Left colon (tissue), 2 donors: Measurements from ENCODE around the gene RCL1. TPM values are rescaled to one million over a fixed set of nuclear protein-coding genes. Genes with fewer than 3 reads are reported as not detected.
A peak's percentile ranks its signal among the peaks of the same experiment; 100 is the strongest.
"Not testable (repeated sequence)": the region's sequence is repeated elsewhere in the genome, so short reads cannot be mapped to it uniquely, and the experiment has no call there.

Experiments
- ATAC-seq: fragments of 200-7000 bp; cut with Tn5 transposase; one replicate; pipeline ENCODE4 v1.9.1; 2020; ENCODE audit warnings: mild to moderate bottlenecking, moderate library complexity
- DNase-seq, 2 donors: peaks; one replicate each; pipeline ENCODE4 v3.0.0-alpha.2; 2020
- intact Hi-C, 2 donors: fragments of 100-400 bp; cut with DNase I in 1 of 2; cut with micrococcal nuclease in 1 of 2; formaldehyde crosslinking; loops; one replicate each; pipeline versions ENCODE4 v1.11.2 to v1.14.0; 2022; cut with DNase I, micrococcal nuclease
- total RNA-seq, 2 donors: library from RNA; stranded (reverse); fragmentation: NEBNext Ultra II Directional; extraction: Animal tissue kit (Norgen Biotek cat#: 25700); gene quantifications; one replicate each; pipeline ENCODE4 v1.2.1, GENCODE V29; 2021
- donor health status: DM: no; HTN: no; CAD: no.
- donor health status: DM: yes; HTN: yes; CAD: no.

RCL1 gene
- total RNA-seq, 2 donors from 2014 or later = 9.3 to 10.6 TPM

- no peak for ATAC-seq
- intact Hi-C loops = no loop called here
- DNase-seq = no peak
These were observed 68.4 kb downstream of the RCL1 start for GRCh38 chr9:4861145-4861544.

- intact Hi-C loops = no loop called here
- no peak for ATAC-seq
- no peak for DNase-seq
These were observed 69.2 kb downstream of the RCL1 start for GRCh38 chr9:4861736-4862451.

DNA sequence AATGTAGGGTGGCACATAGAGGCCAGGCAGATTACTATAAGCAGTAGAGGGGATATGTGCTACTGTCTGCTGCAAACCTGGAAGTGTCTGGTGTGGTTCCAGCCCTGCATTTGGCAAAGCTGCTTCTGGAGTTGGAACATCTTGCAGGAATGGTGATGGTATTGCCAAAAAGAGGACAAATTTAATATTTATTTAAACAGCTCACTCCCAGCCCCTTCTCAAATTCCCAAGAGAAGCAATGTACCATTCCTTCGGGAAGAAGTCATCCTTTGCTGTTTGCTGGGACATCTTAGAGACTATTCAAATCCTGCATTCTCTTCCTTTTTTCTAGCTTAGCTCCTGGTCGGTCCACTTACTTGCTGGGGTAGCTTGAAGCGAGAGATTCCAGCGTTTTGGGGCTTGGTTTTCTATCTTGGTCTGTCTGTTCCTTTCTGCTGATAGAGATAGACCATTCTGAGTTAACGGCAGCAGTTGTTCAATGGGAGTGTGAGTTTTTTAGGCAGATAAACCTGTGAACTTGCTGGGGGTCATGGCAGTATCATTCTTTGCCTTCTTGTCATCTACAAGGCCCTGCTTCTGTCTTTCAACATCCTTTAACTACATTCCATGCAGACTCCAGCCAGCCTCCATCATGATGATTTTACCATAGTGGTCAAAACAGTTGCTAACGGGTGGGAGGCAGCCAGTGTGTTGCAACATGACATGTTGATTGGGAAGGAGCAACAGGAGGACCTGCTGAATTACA, 69.9 kb downstream of the RCL1 start:
- intact Hi-C loops = no loop called here
- ATAC-seq = no peak
- no peak for DNase-seq

- ATAC-seq = no peak
These were observed 71.5 kb downstream of the RCL1 start for GRCh38 chr9:4864234-4864661.

GRCh38 chr9:4864698-4865097, 72.0 kb downstream of the RCL1 start:
- DNase-seq = no peak
- ATAC-seq = no peak
- intact Hi-C loops = no loop called here

More at GRCh38 chr9:4864234-4864661, 71.5 kb downstream of the RCL1 start:
- intact Hi-C loops = no loop called here
- no peak for DNase-seq

DNA sequence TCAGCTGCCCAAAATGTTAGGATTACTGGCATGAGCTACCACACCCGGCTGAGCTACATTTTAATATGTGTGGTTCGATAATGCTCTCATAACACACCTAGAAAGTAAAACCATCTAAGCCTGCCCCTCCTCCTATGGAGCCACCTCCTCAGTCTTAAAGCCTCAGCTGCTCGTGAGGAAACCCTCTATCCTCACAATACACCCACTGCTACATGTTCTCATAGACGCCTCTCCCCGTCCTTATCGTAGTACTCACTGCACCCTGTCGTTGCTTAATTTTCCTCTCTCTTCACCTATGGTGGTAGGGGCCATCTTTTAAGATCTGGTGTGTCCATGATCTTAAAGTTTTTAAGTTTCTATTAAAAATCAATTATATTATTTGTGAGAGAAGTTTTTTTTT, 72.9 kb downstream of the RCL1 start:
- no peak for ATAC-seq

GRCh38 chr9:4866239-4866969, 73.7 kb downstream of the RCL1 start:
- intact Hi-C loops = no loop called here
- ATAC-seq = no peak
- no peak for DNase-seq

More for the DNA sequence above, 72.9 kb downstream of the RCL1 start:
- intact Hi-C loops = no loop called here
- no peak for DNase-seq

GRCh38 chr9:4873066-4873465, 80.3 kb downstream of the RCL1 start:
- ATAC-seq = no peak
- no peak for DNase-seq
- intact Hi-C loops = no loop called here

- DNase-seq = no peak
- no peak for ATAC-seq
- intact Hi-C loops = no loop called here
These were observed 82.8 kb downstream of the RCL1 start for GRCh38 chr9:4875559-4875958.

- intact Hi-C loops = no loop called here
- ATAC-seq = no peak
- no peak for DNase-seq
These were observed 86.4 kb downstream of the RCL1 start for GRCh38 chr9:4879115-4879558.

- ATAC-seq = no peak
- no peak for DNase-seq
- intact Hi-C loops = no loop called here
These were observed 90.7 kb downstream of the RCL1 start for GRCh38 chr9:4883326-4883873.

- ATAC-seq = no peak
- intact Hi-C loops = no loop called here
- no peak for DNase-seq
These were observed 94.0 kb downstream of the RCL1 start for GRCh38 chr9:4886698-4887097.

GRCh38 chr9:4887556-4887955, 94.8 kb downstream of the RCL1 start:
- ATAC-seq = no peak
- DNase-seq = no peak
- intact Hi-C loops = no loop called here

- DNase-seq = no peak
- no peak for ATAC-seq
- intact Hi-C loops = no loop called here
These were observed 97.5 kb downstream of the RCL1 start for GRCh38 chr9:4890242-4890641.

GRCh38 chr9:4890929-4891328, 98.2 kb downstream of the RCL1 start:
- intact Hi-C loops = no loop called here
- DNase-seq (no peak), ATAC-seq (peak; percentile 83)

- intact Hi-C loops = no loop called here
- DNase-seq = no peak
- peak; percentile 68 for ATAC-seq
These were observed 98.9 kb downstream of the RCL1 start for GRCh38 chr9:4891674-4892073.

DNA sequence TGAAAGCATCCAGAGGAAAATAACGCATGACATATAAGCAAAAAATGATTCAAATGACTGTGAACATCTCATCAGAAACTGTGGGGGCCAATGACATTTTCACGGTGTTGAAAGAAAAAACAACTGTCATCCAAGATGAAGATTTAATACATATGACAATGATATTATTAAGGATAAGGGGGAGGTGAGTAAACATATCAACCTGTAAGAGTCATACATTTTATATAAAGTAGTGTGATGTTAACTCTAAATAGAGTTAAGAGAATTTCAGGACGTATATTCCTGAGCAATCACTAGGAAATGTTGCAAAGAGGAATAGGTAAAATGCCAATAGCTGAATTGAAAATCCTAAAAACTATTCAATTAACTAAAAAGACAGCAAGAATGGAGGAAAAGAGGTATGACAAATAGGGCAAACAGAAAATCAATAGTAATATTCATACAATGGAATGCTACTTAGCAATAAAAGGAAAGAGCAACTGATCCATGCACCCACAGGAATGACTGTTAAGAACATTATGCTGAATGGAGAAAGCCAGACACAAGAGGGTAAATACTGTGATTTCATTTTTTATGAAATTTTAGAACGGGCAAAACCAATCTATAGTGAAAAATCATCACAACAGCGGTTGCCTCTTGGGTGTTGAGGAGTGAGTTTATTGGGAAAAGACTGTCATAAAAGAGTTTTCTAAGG, 99.9 kb downstream of the RCL1 start:
- intact Hi-C loops = no loop called here
- no peak for ATAC-seq

GRCh38 chr9:4894076-4894475, 101.3 kb downstream of the RCL1 start:
- DNase-seq = no peak
- no peak for ATAC-seq
- intact Hi-C loops = no loop called here

More for the DNA sequence above, 99.9 kb downstream of the RCL1 start:
- no peak for DNase-seq

- ATAC-seq, DNase-seq, intact Hi-C loops: not testable (repeated sequence)
These were observed 107.1 kb downstream of the RCL1 start for GRCh38 chr9:4899853-4900252.
